Stimulated activated memory B cell treated with anti-CD40 and anti-IgM and Interleukin-4, amounts not matched to agents 10 μg/mL and 1 μg/mL and 100 μg/mL, for 72 hours (primary cell): ENCODE data around the gene ZNF652.

ENCODE experiments used
- ATAC-seq: fragments of 150-1000 bp; cut with Tn5 transposase; 2 replicates; pipeline ENCODE4 v1.10.0; 2021
- H3K27ac Mint-ChIP-seq: one replicate; pipeline ENCODE4 v1.8.0; 2022; ENCODE audit warnings: mild to moderate bottlenecking, mixed read lengths
- H3K27me3 Mint-ChIP-seq: one replicate; pipeline ENCODE4 v1.8.0; 2022; ENCODE audit warnings: mixed read lengths
- H3K36me3 Mint-ChIP-seq: one replicate; pipeline ENCODE4 v1.8.0; 2022; ENCODE audit warnings: mixed read lengths
- H3K4me1 Mint-ChIP-seq: one replicate; pipeline ENCODE4 v1.8.0; 2022; ENCODE audit warnings: mixed read lengths
- H3K4me3 Mint-ChIP-seq: one replicate; pipeline ENCODE4 v1.8.0; 2022; ENCODE audit warnings: mild to moderate bottlenecking, moderate library complexity, mixed read lengths
- H3K9me3 Mint-ChIP-seq: one replicate; pipeline ENCODE4 v1.8.0; 2022; ENCODE audit warnings: mixed read lengths

ZNF652 gene

DNA sequence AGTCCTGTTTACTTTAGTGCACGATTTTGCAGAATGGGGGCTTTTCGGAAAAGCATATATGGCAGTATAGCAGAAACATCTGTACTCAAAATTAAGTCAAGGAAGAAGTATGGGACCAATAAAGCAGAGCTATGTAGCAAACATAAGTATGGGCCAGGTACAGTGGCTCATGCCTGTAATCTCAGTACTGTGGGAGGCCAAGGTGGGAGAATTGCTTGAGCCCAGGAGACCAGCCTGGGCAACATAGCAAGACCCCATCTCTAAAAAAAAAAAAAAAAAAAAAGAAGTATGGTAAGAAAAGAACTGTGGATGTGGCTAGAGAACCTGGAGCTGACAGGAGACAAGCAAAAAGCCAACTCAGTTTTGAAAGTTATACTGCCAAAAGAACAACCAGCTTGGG lies 36.1 kb downstream of the ZNF652 start:
- Mint-ChIP-seq H3K36me3 (peaks cover 5% of the 10 kb centered on the region), H3K27ac (no peak overlapping the region), H3K4me3 (no peak overlapping the region), H3K9me3 (no peaks in the 10 kb centered on the region), H3K27me3 (no peaks in the 10 kb centered on the region), H3K4me1 (peaks cover 34% of the 10 kb centered on the region)
- no peak for ATAC-seq

DNA sequence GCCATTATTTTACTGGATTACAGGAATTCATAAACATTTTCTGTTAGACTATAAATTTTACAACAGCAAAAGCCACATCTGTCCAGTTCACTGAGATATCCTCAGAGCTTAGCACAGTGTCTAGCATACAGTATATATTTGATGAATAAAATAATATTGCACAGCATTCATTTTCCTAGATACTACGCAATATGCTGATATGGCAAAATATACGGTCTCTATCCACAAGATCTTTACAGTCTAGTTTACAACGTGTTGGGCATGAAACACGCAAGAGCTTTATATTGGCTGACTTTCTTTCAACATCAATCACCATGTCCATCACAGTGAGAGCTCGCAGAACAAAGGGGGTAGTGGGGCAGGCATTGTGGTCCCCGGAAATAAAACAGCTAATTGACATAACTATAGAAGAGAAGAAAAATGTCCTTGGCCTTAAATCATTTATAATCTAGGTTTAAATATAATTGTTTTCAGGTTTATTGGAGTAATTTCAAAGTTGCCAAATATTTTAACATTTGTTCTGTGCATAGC lies 43.5 kb downstream of the ZNF652 start:
- peaks cover 35% of the 10 kb centered on the region for H3K4me1 Mint-ChIP-seq
- H3K27me3 Mint-ChIP-seq: no peaks in the 10 kb centered on the region
- no peak overlapping the region for H3K27ac Mint-ChIP-seq
- H3K9me3 Mint-ChIP-seq: no peaks in the 10 kb centered on the region
- ATAC-seq: no peak
- H3K36me3 Mint-ChIP-seq: peaks cover 5% of the 10 kb centered on the region
- no peak overlapping the region for H3K4me3 Mint-ChIP-seq

DNA sequence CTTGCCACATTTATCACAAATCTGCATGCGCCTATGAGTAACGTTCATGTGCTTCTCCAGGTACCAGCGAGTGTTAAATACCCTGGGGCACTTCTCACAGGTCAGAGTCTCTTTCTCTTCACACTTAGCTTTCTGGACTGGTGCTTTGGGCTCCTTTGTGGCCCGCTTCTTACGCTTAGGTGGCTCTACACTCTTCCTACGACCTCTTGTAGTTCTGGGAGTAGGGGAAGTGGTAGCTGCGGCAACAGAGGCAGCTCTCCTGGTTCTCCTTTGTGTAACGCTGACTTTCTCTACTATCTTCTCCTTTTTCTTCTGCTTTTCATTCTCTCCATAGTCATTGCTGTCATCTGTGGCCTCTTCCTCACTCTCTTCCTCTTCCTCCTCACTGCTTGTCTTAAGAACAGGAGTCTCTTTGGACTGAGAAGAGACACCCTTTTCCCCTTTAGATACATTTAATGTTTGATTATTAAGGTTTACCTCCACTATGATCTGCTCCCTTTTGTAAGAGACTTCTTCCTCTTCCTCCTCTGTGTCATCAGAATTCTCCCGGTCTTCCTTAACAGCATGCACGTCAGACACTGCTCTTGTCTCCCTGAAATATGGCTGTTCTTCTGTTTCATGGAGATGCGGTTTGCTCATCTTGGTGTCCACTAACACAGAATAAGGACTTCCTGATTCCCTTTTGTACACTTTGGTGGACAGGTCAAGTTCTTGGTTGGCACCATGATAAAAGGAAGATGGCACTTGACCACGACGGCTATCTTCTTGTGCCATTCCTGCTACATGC lies 45.0 kb downstream of the ZNF652 start:
- ATAC-seq: peak; percentile 58
- Mint-ChIP-seq H3K4me3 (no peak overlapping the region), H3K36me3 (peaks cover 4% of the 10 kb centered on the region), H3K27ac (peak overlapping the region; percentile 65), H3K27me3 (no peaks in the 10 kb centered on the region), H3K9me3 (no peaks in the 10 kb centered on the region), H3K4me1 (peaks cover 29% of the 10 kb centered on the region)

DNA sequence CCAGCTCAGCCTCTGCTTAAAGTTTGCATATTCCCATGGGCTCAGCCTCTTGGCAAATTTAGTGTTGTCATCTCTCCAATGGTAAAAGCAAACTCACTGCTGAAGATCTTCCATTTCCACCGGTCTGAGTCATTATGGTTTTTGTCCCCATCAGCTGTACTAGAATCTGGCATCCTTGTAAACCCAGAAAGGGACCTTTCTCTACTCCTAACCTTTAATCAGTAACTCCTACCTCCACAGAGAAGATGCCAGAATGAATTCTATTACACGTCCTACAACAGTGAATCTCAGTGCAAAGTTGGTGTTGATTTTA lies 45.8 kb downstream of the ZNF652 start:
- Mint-ChIP-seq H3K4me3 (peak overlapping the region; percentile 71), H3K27ac (peak overlapping the region; percentile 65), H3K27me3 (no peaks in the 10 kb centered on the region), H3K9me3 (no peaks in the 10 kb centered on the region), H3K36me3 (peaks cover 4% of the 10 kb centered on the region), H3K4me1 (peaks cover 29% of the 10 kb centered on the region)
- no peak for ATAC-seq

DNA sequence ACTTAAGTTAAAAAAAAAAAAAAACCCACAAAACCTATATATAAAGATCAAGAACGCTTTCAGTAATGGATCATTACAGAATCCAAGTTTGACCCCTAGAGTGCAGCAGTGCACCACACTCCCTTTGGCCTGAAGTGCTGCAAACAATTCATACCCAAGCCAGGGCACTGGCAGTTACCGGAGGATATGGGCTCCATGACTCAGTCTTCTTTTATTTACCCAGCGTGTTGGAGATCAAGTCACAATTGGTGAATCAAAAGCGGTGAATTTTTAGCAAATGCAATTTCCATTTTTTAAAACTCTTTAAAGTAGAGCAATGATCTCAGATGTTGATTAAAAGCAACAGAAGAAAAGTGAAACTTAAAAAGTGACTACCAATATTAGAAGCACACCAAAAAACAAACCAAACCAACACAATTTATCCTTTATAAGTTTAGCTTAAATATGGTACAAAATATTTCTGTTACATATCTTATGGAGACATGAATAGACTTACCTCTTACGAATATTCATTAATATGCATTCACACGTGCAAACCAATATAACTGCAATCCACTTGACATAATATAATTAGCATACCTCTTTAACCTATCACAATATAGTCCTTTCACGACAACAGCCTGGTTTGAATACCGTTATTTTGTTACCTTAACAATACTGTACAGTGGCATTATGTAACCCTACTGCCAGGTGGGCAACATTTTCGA lies 46.3 kb downstream of the ZNF652 start:
- H3K36me3 Mint-ChIP-seq: peaks cover 4% of the 10 kb centered on the region
- ATAC-seq: peak; percentile 88
- no peaks in the 10 kb centered on the region for H3K9me3 Mint-ChIP-seq
- peaks cover 29% of the 10 kb centered on the region for H3K4me1 Mint-ChIP-seq
- H3K27me3 Mint-ChIP-seq: no peaks in the 10 kb centered on the region
- H3K27ac Mint-ChIP-seq: peak overlapping the region; percentile 65
- peak overlapping the region; percentile 71 for H3K4me3 Mint-ChIP-seq

DNA sequence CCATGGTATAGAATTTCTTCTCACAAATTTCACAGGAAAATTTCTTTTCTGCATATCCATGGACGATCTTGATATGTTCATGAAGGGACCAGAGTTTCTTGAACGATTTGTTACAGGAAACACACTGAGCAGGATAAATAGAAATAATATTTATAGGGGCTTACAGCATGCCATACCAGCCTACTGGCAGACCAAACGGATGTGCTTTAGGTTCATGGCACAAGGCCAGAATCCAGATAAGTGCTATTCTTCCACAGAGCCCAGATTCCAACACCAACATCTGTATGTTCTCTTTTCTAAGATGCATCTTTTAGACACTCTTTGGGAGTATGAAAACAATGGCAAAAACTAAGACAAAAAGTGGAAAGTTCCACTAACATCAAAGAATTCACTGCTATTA lies 49.3 kb downstream of the ZNF652 start:
- peaks cover 25% of the 10 kb centered on the region for H3K4me1 Mint-ChIP-seq
- no peak overlapping the region for H3K4me3 Mint-ChIP-seq
- H3K9me3 Mint-ChIP-seq: no peaks in the 10 kb centered on the region
- H3K27ac Mint-ChIP-seq: no peak overlapping the region
- H3K36me3 Mint-ChIP-seq: peaks cover 10% of the 10 kb centered on the region
- no peaks in the 10 kb centered on the region for H3K27me3 Mint-ChIP-seq
- no peak for ATAC-seq

DNA sequence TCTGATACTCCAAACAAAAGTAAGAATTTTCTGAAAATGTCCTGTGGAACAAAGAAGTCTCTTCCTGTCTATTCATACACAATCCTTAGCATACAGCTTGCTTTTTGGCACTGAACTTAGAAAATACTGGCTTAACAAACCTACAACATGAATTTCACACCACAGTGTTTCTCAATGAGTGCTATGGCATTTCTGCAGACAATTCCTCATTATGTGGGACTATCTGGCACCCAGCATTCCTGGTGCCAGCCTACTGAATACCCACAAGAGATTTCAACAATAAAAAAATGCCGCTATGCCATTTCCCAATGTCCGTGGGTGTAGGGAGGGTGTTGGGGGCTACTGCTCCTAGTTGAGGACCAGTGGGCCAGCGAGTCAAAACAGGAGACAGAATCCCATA lies 62.1 kb downstream of the ZNF652 start:
- H3K4me1 Mint-ChIP-seq: no peaks in the 10 kb centered on the region

DNA sequence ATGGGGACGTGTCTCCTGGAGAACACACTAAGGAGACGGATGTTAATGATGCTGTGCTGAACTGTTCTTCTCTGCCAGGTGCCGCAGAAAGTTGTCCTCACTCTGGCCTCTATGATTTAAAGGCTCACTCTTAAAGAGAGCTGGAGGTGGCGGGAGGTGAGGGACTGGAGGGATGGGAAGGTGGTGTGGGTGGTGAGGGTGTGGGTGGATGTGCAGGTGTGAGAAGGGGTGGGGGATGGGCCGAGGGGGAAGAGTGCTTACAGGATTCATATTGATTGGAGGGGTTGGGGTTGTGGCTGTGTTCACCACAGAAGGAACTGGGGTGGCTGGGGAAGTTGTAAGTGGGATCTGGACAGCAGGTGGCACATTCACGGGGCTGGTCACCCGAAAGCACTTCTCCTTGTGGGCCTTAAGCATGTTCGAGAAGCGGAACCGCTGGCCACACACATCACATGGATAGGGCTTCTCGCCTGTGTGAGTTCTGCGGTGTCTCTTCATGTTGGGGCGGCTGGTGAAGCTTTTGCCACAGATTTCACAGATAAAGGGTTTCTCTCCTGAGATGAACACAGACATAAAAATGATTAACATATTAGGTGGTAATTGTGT lies 63.6 kb downstream of the ZNF652 start:
- ATAC-seq: no peak
- Mint-ChIP-seq H3K4me1 (no peaks in the 10 kb centered on the region), H3K27ac (no peak overlapping the region), H3K4me3 (no peak overlapping the region), H3K9me3 (no peaks in the 10 kb centered on the region), H3K36me3 (peaks cover 26% of the 10 kb centered on the region), H3K27me3 (no peaks in the 10 kb centered on the region)

More for the DNA sequence above, 62.1 kb downstream of the ZNF652 start:
- H3K4me3 Mint-ChIP-seq: no peak overlapping the region
- no peak for ATAC-seq
- H3K27me3 Mint-ChIP-seq: no peaks in the 10 kb centered on the region
- no peaks in the 10 kb centered on the region for H3K9me3 Mint-ChIP-seq
- peaks cover 30% of the 10 kb centered on the region for H3K36me3 Mint-ChIP-seq
- H3K27ac Mint-ChIP-seq: no peak overlapping the region

DNA sequence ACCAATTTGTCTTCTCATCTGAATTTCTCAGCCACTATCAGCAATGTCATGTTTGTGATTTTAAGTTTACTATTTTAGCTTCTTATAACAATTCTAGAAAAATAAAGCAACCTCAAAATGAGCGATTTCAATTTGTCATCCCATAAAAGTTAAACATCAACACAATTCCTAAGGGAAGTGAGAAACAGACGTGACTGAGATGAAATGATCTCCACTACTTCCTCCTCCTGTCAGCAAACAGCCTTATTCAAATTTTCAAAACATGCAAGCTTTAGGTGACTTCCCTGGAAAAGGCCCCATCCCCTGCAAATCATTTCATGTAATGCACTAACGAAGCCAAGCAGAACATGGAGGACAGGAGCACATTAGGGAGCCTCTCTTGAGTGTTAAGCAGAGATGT lies 64.9 kb downstream of the ZNF652 start:
- Mint-ChIP-seq H3K27ac (no peak overlapping the region), H3K9me3 (no peaks in the 10 kb centered on the region), H3K4me3 (no peak overlapping the region), H3K36me3 (peaks cover 32% of the 10 kb centered on the region), H3K27me3 (no peaks in the 10 kb centered on the region), H3K4me1 (no peaks in the 10 kb centered on the region)
- ATAC-seq: no peak

DNA sequence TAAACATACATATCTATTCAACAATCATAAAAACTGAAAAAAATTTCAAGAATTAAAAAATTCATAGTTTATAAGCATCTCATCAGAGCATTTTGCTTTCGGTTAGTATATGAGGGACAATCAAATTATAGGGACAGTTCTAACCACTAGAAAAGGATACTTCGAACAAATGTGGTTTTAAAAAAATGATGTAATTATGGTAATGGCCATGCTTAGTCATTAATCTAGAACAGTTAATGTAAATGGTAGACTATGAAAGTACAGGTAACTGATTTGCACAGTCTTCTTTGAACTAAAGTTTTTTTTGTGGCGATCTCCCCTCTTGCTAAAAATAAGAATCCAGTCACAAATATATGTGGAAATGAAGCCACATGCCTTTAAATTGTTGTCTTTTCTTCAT lies 67.9 kb downstream of the ZNF652 start:
- H3K36me3 Mint-ChIP-seq: peaks cover 24% of the 10 kb centered on the region
- no peaks in the 10 kb centered on the region for H3K27me3 Mint-ChIP-seq
- no peak overlapping the region for H3K27ac Mint-ChIP-seq
- no peaks in the 10 kb centered on the region for H3K9me3 Mint-ChIP-seq
- no peaks in the 10 kb centered on the region for H3K4me1 Mint-ChIP-seq
- no peak for ATAC-seq
- no peak overlapping the region for H3K4me3 Mint-ChIP-seq

DNA sequence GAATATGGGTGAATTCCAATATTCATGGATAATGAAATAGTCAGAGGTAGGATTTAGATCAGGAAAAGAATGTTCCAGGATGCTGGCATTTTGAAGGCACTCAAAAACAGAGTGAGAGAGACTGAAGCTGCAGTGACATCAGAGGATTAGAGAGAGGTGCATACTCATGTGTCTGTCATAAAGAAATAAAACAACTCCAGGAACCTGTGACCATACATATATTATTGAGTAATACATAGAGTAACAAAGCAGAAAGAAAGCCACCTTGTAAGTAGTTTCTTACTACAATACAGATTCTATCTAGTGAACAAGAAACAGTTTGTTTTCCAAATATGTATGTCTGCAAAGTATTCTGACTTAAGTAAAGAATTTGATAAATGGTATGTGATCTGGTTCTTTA lies 69.1 kb downstream of the ZNF652 start:
- no peak for ATAC-seq
- Mint-ChIP-seq H3K27me3 (no peaks in the 10 kb centered on the region), H3K36me3 (peaks cover 12% of the 10 kb centered on the region), H3K4me3 (no peak overlapping the region), H3K27ac (no peak overlapping the region), H3K4me1 (no peaks in the 10 kb centered on the region), H3K9me3 (no peaks in the 10 kb centered on the region)

DNA sequence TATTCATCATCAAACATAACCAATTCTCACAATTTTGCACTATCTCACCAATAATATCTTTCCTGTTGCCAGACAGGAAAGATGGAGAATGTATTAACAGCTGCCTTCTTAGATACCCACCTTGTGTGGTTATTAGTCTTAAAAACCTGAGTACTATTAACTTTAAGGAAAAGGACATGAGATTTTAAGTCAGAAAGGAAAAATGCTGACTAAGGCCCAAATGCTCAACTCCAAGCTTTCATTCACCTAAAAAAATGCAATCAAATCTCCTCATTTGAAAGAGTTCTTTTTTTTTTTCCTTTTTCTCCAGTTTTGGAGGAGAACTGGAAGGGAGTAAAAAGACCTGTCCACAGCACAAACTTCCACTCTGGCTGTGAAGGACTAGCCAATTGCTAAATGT lies 70.1 kb downstream of the ZNF652 start:
- no peaks in the 10 kb centered on the region for H3K9me3 Mint-ChIP-seq
- no peak for ATAC-seq
- H3K27me3 Mint-ChIP-seq: no peaks in the 10 kb centered on the region
- peaks cover 12% of the 10 kb centered on the region for H3K36me3 Mint-ChIP-seq
- H3K27ac Mint-ChIP-seq: no peak overlapping the region
- no peaks in the 10 kb centered on the region for H3K4me1 Mint-ChIP-seq
- no peak overlapping the region for H3K4me3 Mint-ChIP-seq

DNA sequence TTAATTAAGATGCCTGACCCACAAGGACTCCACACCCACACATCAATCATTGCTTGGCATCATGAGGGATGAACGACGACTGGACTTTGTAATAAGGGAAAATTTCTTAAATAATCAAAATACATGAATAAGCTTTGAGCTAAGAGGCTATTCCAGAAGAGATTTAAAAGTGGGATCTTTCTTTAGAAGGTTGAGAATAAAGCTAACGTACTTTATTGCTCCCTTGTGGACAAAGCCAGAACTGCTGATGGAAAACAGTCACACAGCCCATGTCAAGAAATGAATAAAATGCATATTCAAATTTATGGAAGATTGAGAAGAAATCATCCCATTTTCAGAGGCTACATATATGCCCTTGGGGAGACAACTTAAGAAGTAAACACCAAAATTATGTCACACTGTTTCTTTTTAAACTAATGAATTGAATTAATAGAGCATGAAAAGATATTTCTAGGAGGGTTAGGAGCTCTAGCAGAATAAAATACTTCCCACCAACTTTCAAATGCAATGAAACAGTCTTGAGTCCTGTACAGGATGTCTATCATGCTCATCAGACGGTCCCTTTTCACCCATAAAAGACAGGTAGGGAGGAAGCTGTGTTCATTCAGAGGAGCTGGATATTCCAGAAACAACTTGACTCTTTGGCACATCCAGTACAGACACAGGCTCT lies 71.2 kb downstream of the ZNF652 start:
- H3K4me1 Mint-ChIP-seq: no peaks in the 10 kb centered on the region
- H3K9me3 Mint-ChIP-seq: no peaks in the 10 kb centered on the region
- H3K4me3 Mint-ChIP-seq: no peak overlapping the region
- ATAC-seq: no peak
- no peaks in the 10 kb centered on the region for H3K27me3 Mint-ChIP-seq
- H3K27ac Mint-ChIP-seq: no peak overlapping the region
- peaks cover 12% of the 10 kb centered on the region for H3K36me3 Mint-ChIP-seq

DNA sequence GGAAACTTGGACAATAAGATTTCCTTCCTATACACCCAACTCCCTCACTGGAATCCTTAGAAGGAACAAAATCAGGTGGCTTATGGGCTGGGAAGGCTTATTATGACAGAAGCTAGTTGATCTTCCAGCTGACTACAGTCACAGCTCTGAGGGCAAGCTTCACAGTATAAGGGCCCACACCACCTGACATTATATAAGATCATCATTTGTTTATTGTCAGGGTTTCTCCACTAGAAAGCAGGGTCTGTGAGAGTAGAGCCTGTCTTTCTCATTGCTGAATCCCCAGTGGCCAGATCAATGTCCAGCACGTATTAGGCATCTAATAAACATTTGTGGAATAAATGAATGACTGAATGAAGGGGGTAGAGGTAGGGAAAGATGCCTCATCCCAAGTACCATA lies 73.7 kb downstream of the ZNF652 start:
- Mint-ChIP-seq H3K27me3 (no peaks in the 10 kb centered on the region), H3K4me3 (no peak overlapping the region), H3K36me3 (peaks cover 12% of the 10 kb centered on the region), H3K27ac (no peak overlapping the region), H3K4me1 (no peaks in the 10 kb centered on the region), H3K9me3 (no peaks in the 10 kb centered on the region)
- ATAC-seq: no peak

DNA sequence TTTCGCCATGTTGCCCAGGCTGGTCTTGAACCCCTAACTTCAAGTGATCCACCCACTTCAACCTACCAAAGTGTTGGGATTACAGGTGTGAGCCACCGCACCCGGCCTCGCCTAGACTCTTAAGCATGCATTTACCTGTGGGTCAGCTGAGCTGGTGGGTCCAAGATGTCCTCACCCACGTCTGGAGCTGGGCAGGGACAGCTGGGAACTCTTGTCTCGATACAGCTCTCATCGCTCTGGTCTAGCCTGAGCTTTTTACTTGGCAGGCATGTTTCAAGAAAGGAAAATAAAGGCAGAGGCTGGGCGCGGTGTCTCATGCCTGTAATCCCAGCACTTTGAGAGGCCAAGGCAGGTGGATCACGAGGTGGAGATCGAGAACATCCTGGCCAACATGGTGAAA lies 74.6 kb downstream of the ZNF652 start:
- H3K4me3 Mint-ChIP-seq: no peak overlapping the region
- peaks cover 3% of the 10 kb centered on the region for H3K27me3 Mint-ChIP-seq
- H3K36me3 Mint-ChIP-seq: peaks cover 8% of the 10 kb centered on the region
- H3K4me1 Mint-ChIP-seq: no peaks in the 10 kb centered on the region
- H3K9me3 Mint-ChIP-seq: no peaks in the 10 kb centered on the region
- ATAC-seq: no peak
- H3K27ac Mint-ChIP-seq: no peak overlapping the region
